IPS-18c (cell line): Measurements from ENCODE around the gene PACS1.
A peak's percentile ranks its signal among the peaks of the same experiment; 100 is the strongest.
"Not testable (repeated sequence)": the region's sequence is repeated elsewhere in the genome, so short reads cannot be mapped to it uniquely, and the experiment has no call there.

ENCODE experiments used
- H3K4me3 ChIP-seq: 2 replicates; pipeline ENCODE4 v1.7.0; 2013; ENCODE audit warnings: low read depth, mild to moderate bottlenecking, low read length, moderate library complexity; ENCODE audit not compliant: insufficient read depth
- H3K9me3 ChIP-seq: one replicate; pipeline ENCODE4 v1.6.1; 2013; ENCODE audit warnings: mild to moderate bottlenecking, low read length, moderate library complexity; ENCODE audit not compliant: control insufficient read depth, insufficient read depth

PACS1 gene

GRCh38 chr11:66275984-66276612, 206.0 kb downstream of the PACS1 start:
- no peaks in the 10 kb centered on the region for H3K9me3 ChIP-seq
- no peak overlapping the region for H3K4me3 ChIP-seq

GRCh38 chr11:66276619-66277018, 206.5 kb downstream of the PACS1 start:
- not testable (repeated sequence) for H3K9me3 ChIP-seq, H3K4me3 ChIP-seq

- not testable (repeated sequence) for H3K9me3 ChIP-seq, H3K4me3 ChIP-seq
Measured at GRCh38 chr11:66277064-66277463, 207.0 kb downstream of the PACS1 start.

DNA sequence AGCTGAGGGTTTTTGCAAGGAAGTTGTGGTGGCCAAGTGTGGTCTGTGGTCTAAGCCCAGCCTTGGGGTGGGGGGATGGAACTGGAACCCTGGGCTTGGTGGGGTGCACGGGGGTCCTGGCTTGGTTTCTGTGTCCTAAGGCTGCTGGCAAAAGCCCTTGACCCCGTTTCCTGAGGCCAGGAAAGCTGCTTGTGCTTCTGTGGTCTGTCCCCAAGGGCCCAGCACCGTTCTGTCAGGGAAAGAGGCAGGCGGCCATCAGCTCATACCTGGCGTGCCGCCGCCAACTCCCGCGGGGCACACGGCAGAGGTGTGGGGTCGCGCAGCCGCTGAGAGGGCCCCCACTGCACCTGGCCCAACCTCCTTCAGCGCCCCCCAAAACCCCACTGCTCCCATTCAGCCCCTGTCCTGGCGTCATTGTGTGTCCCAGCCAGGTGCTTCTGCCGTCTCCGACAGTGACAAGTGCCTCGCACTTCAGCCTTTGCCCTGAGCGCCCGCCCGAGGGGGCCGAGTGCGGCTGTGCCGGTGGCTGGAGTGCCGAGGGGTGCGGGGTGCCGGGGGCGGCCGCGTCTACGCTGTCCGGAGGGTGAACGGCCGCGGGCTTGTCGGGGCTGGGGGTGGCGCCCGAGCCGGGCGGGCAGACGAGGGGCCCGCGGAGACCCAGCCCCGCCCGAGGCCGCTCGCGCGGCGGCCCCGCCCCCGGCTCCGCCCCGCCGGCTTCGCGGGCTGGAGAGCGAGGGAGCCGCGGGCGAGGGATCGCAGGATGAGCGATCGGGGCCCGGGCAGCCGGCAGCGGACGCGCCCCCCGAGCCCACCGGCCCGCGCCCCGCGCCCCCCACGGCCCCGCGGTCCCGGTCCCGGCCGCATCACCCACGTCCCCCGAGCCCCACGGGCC, 207.6 kb downstream of the PACS1 start, which contains the start of gene CNIH2:
TSS of gene CNIH2 (plus strand) at position 705 of the 892 bp plus-strand sequence. CDS start 282 bp downstream, outside the sequence.
- peak within 1 kb of the TSS; percentile 61 for H3K4me3 ChIP-seq
- no peaks in the 10 kb centered on the region for H3K9me3 ChIP-seq

DNA sequence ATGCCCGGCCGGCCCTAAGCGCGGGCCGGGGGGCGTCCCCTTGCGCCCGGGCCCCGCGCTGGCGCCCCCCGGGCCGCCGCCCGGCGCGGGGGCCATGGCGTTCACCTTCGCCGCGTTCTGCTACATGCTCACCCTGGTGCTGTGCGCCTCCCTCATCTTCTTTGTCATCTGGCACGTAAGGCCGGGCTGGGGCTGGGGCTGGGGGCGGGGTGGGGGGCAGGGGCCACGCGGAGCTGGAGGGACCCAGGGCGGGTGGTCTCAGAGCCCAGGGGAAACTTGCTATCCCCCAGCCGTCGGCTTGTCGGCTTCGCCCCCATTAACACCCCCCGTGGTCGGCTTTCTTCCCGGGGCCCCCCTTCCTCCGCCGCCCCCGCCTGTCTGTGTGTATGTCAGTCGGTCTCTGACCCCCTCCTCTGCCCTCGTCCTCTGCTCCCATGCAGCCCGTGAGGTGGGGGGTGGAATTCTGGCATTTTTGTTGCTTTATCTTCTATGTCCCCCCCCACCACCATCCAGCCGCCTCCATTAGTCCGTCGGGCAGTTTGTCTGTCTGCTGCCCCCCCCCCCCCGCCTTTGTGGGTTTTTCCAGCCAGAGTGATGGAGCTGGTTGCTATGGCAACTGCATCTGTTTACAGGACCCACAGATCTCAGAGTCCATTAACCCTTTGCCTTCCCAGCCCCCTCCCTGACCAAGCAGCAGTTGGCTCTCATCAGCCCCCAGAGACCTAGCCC, 208.5 kb downstream of the PACS1 start:
- Histone ChIP-seq H3K9me3 (no peaks in the 10 kb centered on the region), H3K4me3 (no peak overlapping the region; the same call in 1 of the 2 replicates)

- Histone ChIP-seq H3K4me3 (no peak overlapping the region), H3K9me3 (no peaks in the 10 kb centered on the region)
Measured at GRCh38 chr11:66279092-66279734, 209.1 kb downstream of the PACS1 start.

DNA sequence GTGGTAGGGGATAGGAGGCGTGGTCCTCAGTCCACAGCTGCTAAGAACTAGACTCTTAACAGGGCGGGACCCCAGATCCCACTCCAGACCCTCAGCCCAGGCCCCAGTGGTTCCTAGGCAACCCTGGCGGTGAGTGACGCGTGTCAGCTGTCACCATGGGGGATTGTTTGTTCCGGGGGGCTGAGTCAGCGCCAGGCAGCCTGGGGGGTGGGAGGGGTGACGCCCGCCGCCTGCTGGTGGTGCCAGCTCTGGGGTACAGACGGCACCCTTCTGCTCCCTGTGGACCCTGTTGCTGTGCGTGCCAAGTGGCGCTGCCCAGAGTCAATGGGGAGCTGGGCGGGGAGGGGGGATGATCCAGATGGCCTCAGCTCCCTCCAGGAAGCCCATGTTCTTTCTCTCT, 210.4 kb downstream of the PACS1 start:
- Histone ChIP-seq H3K4me3 (no peak overlapping the region), H3K9me3 (no peaks in the 10 kb centered on the region)

DNA sequence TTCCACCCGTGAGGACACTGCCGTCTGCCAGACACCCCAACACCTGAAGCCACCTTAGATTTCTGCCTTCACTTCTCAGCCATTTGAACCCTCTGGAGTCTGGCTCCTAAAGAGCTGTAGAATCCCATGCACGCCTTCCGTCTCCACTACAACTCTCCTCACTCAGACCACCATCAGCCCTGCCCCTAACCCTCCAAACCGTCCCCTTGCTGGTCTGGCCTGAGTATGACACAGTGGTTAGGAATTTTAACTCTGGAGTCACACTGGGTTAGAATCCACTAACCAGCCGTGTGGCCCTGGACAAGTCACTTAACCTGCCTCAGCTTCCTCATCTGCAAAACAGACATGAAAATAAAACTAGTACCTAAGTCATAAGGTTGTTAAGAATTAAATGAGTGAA, 210.9 kb downstream of the PACS1 start:
- peaks cover 1% of the 10 kb centered on the region for H3K9me3 ChIP-seq
- no peak overlapping the region for H3K4me3 ChIP-seq

- Histone ChIP-seq H3K4me3 (no peak overlapping the region), H3K9me3 (peaks cover 2% of the 10 kb centered on the region)
Measured at GRCh38 chr11:66281776-66282467, 211.8 kb downstream of the PACS1 start.

GRCh38 chr11:66282468-66283455, 212.7 kb downstream of the PACS1 start:
- H3K4me3 ChIP-seq = no peak overlapping the region
- peaks cover 2% of the 10 kb centered on the region for H3K9me3 ChIP-seq

GRCh38 chr11:66283461-66284105, 213.5 kb downstream of the PACS1 start:
- H3K4me3 ChIP-seq = no peak overlapping the region
- H3K9me3 ChIP-seq = peaks cover 2% of the 10 kb centered on the region

GRCh38 chr11:66284526-66285078, 214.5 kb downstream of the PACS1 start:
- Histone ChIP-seq H3K4me3 (no peak overlapping the region), H3K9me3 (peaks cover 2% of the 10 kb centered on the region)

- Histone ChIP-seq H3K4me3 (no peak overlapping the region), H3K9me3 (peaks cover 2% of the 10 kb centered on the region)
Measured at GRCh38 chr11:66285250-66285947, 215.3 kb downstream of the PACS1 start.

DNA sequence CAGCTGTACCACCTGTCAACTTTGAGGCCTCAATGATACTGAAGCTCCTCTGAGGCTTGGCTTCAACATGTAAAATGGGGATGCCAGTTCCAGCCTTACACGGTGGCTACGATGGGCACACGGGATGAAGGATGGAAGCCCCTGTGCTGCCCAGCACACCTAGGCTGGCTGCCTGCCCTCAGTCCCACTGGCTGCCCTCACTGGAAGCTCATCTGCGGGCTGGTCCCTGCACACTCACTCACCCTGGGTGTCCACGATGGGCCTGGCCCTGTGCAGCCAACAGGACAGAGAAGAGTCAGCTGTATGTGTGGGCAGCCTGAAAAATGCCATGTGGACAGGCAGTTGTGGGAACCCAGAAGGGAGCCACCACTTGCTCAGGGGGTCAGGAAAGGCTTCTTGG, 216.6 kb downstream of the PACS1 start:
- Histone ChIP-seq H3K4me3 (no peak overlapping the region), H3K9me3 (peaks cover 2% of the 10 kb centered on the region)
